ENCODE results near the gene LDLRAD4.
"Not testable (repeated sequence)": the region's sequence is repeated elsewhere in the genome, so short reads cannot be mapped to it uniquely, and the experiment has no call there.

The LDLRAD4 gene

GRCh38 chr18:13657974-13658373 lies 439.4 kb downstream of the LDLRAD4 start:
- H3K27me3 ChIP-seq (ENCODE audit: control insufficient read depth, insufficient read depth, low read length), result peaks cover 8% of the 10 kb centered on the region
- no peaks in the 10 kb centered on the region for H3K9me3 ChIP-seq (replicated peaks; ENCODE audit: low read length)
- no peaks in the 10 kb centered on the region for H3K36me3 ChIP-seq (ENCODE audit: insufficient read depth, low read length)
- H3K4me3 ChIP-seq (ENCODE audit: low read length), result no peak overlapping the region
- H3K9ac ChIP-seq (ENCODE audit: low read depth, low read length), result no peak overlapping the region
- no peaks in the 10 kb centered on the region for H3K4me1 ChIP-seq (ENCODE audit: control insufficient read depth, insufficient read depth, low read length)
- no peak overlapping the region for H3K4me2 ChIP-seq (ENCODE audit: low read length)

DNA sequence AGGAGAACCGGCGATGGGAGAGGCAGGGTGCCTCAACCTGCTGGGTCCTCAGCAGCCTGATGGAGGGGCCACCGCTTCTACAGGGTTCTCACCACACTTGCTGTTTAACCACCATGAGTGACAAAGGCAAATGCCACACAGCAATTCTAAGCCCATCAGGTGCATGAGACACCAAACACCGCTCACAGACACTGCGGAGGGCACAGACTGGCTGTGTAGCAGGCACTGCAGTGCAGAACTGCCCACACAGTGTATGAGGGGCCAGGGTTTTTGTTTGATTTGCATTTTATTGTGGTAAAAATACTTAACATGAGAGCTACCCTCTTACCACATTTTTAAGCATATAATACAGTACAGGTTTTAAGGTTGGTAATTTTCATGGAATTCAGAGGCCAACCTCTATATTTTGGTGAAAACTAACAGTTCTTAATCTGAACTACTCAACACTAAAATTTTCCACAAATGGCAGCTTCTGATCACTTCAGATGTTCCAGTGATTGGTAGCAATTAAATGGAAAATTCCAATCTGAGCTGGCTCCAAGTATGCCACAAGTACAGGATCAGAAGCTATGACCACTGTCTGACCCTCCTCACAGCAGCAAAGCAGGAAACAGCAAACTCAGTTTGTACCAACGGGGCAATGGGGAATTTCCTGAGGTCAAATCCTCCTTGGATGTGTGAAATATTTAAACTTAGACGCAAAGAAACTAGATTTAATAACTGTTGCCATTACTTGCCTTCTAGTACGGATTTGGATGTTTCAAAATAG lies 440.1 kb downstream of the LDLRAD4 start:
- H3K9ac ChIP-seq (ENCODE audit: low read depth, low read length), result no peak overlapping the region
- no peak overlapping the region for H3K4me3 ChIP-seq (ENCODE audit: low read length)
- H3K9me3 ChIP-seq (replicated peaks; ENCODE audit: low read length), result no peaks in the 10 kb centered on the region
- no peaks in the 10 kb centered on the region for H3K36me3 ChIP-seq (ENCODE audit: insufficient read depth, low read length)
- H3K27me3 ChIP-seq (ENCODE audit: control insufficient read depth, insufficient read depth, low read length), result peaks cover 7% of the 10 kb centered on the region
- no peaks in the 10 kb centered on the region for H3K4me1 ChIP-seq (ENCODE audit: control insufficient read depth, insufficient read depth, low read length)
- no peak overlapping the region for H3K4me2 ChIP-seq (ENCODE audit: low read length)

GRCh38 chr18:13660510-13660909 lies 441.9 kb downstream of the LDLRAD4 start:
- no peaks in the 10 kb centered on the region for H3K4me1 ChIP-seq (ENCODE audit: control insufficient read depth, insufficient read depth, low read length)
- no peak overlapping the region for H3K4me3 ChIP-seq (ENCODE audit: low read length)
- H3K27me3 ChIP-seq (ENCODE audit: control insufficient read depth, insufficient read depth, low read length), result no peaks in the 10 kb centered on the region
- H3K36me3 ChIP-seq (ENCODE audit: insufficient read depth, low read length), result peaks cover 9% of the 10 kb centered on the region
- no peak overlapping the region for H3K9ac ChIP-seq (ENCODE audit: low read depth, low read length)
- no peaks in the 10 kb centered on the region for H3K9me3 ChIP-seq (replicated peaks; ENCODE audit: low read length)
- H3K4me2 ChIP-seq (ENCODE audit: low read length), result no peak overlapping the region

DNA sequence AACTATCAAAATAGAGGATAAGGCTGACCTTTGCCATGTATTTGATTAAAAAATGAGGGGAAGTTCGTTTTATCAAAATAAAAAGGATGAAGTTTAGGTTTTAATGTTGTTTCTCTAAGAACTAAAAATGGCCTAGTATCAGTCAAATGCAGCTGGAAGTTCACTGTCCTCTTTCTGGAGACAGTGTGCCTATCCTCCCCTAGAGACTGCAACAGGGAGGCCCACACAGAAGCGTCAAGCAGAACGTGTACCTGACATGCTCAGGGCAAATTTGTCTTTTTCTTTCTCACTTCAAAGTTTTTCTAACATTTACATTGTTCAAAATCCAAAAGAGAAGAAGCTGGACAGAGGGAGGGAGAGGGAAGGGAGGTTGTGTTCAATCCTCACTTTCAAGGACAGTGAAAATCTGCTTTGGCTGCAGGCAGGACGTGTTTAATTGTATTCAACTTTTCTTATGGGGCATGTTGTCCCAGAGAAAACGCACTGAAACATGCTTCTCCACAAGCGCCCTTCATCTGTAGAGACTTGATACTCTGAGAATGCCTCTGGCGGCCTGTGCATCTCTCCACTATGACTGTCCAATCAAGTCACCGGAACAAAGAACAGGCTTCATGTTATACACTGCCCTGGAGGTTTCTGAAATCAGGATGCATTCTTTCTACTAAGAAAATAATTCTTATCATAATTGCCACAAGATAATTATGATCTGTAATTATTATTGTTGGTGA lies 442.7 kb downstream of the LDLRAD4 start:
- Histone ChIP-seq H3K4me1 (ENCODE audit: control insufficient read depth, insufficient read depth, low read length) (no peaks in the 10 kb centered on the region), H3K36me3 (ENCODE audit: insufficient read depth, low read length) (peaks cover 15% of the 10 kb centered on the region), H3K9me3 (replicated peaks; ENCODE audit: low read length) (no peaks in the 10 kb centered on the region), H3K27me3 (ENCODE audit: control insufficient read depth, insufficient read depth, low read length) (no peaks in the 10 kb centered on the region), H3K9ac (ENCODE audit: low read depth, low read length) (no peak overlapping the region), H3K4me3 (ENCODE audit: low read length) (no peak overlapping the region), H3K4me2 (ENCODE audit: low read length) (no peak overlapping the region)

- H3K9me3 ChIP-seq (replicated peaks; ENCODE audit: low read length), result no peaks in the 10 kb centered on the region
- H3K36me3 ChIP-seq (ENCODE audit: insufficient read depth, low read length), result peaks cover 21% of the 10 kb centered on the region
- no peak overlapping the region for H3K9ac ChIP-seq (ENCODE audit: low read depth, low read length)
- no peaks in the 10 kb centered on the region for H3K27me3 ChIP-seq (ENCODE audit: control insufficient read depth, insufficient read depth, low read length)
- H3K4me2 ChIP-seq (ENCODE audit: low read length), result no peak overlapping the region
- H3K4me3 ChIP-seq (ENCODE audit: low read length), result no peak overlapping the region
- no peaks in the 10 kb centered on the region for H3K4me1 ChIP-seq (ENCODE audit: control insufficient read depth, insufficient read depth, low read length)
Measured at GRCh38 chr18:13661779-13662256, 443.3 kb downstream of the LDLRAD4 start.

DNA sequence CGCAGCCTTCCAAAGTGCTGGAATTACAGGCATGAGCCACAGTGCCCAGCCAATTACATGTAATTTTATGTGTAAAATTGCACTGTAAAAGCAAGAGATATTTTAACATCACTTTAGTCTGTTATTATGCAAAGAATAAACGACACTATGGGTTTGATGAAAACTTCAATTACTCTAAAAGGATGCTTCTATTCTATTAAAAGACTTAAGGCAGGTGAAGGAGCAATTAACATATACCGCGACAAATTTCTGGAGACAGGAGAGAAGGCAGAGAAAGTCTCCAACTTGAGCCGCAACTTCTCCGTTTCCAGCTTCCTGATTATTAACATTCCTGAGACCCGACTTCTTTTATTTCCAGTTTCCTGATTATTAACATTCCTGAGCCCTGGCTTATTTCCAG lies 454.1 kb downstream of the LDLRAD4 start:
- no peaks in the 10 kb centered on the region for H3K9me3 ChIP-seq (replicated peaks; ENCODE audit: low read length)
- no peaks in the 10 kb centered on the region for H3K4me1 ChIP-seq (ENCODE audit: control insufficient read depth, insufficient read depth, low read length)
- H3K36me3 ChIP-seq (ENCODE audit: insufficient read depth, low read length), result no peaks in the 10 kb centered on the region
- H3K4me3 ChIP-seq (ENCODE audit: low read length), result no peak overlapping the region
- H3K9ac ChIP-seq (ENCODE audit: low read depth, low read length), result no peak overlapping the region
- H3K27me3 ChIP-seq (ENCODE audit: control insufficient read depth, insufficient read depth, low read length), result no peaks in the 10 kb centered on the region
- no peak overlapping the region for H3K4me2 ChIP-seq (ENCODE audit: low read length)

- no peak overlapping the region for H3K4me2 ChIP-seq (ENCODE audit: low read length)
- no peaks in the 10 kb centered on the region for H3K9me3 ChIP-seq (replicated peaks; ENCODE audit: low read length)
- H3K4me1 ChIP-seq (ENCODE audit: control insufficient read depth, insufficient read depth, low read length), result no peaks in the 10 kb centered on the region
- H3K4me3 ChIP-seq (ENCODE audit: low read length), result no peak overlapping the region
- H3K9ac ChIP-seq (ENCODE audit: low read depth, low read length), result no peak overlapping the region
- H3K27me3 ChIP-seq (ENCODE audit: control insufficient read depth, insufficient read depth, low read length), result no peaks in the 10 kb centered on the region
- peaks cover 8% of the 10 kb centered on the region for H3K36me3 ChIP-seq (ENCODE audit: insufficient read depth, low read length)
Measured at GRCh38 chr18:13676471-13676870, 457.9 kb downstream of the LDLRAD4 start.

DNA sequence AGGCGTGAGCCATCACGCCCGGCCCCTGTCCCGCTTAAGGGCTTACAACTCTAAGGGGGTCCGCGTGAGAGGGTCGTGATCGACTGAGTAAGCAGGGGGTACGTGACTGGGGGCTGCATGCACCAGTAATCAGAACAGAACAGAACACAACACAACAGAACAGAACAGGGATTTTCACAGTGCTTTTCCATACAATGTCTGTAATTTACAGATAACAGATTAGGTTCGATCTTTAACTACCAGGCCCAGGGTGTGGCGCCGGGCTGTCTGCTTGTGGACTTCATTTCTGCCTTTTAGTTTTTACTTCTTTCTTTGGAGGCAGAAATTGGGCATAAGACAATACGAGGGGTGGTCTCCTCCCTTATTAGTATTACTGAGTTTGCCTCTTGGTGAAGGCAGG lies 458.8 kb downstream of the LDLRAD4 start:
- H3K9me3 ChIP-seq (replicated peaks; ENCODE audit: low read length); H3K4me3 ChIP-seq (ENCODE audit: low read length); H3K4me1 ChIP-seq (ENCODE audit: control insufficient read depth, insufficient read depth, low read length); H3K4me2 ChIP-seq (ENCODE audit: low read length); H3K36me3 ChIP-seq (ENCODE audit: insufficient read depth, low read length); H3K27me3 ChIP-seq (ENCODE audit: control insufficient read depth, insufficient read depth, low read length); H3K9ac ChIP-seq (ENCODE audit: low read depth, low read length): not testable (repeated sequence)

- Histone ChIP-seq H3K9ac (ENCODE audit: low read depth, low read length) (no peak overlapping the region), H3K4me2 (ENCODE audit: low read length) (no peak overlapping the region), H3K9me3 (replicated peaks; ENCODE audit: low read length) (no peaks in the 10 kb centered on the region), H3K4me1 (ENCODE audit: control insufficient read depth, insufficient read depth, low read length) (no peaks in the 10 kb centered on the region), H3K4me3 (ENCODE audit: low read length) (no peak overlapping the region), H3K36me3 (ENCODE audit: insufficient read depth, low read length) (peaks cover 8% of the 10 kb centered on the region), H3K27me3 (ENCODE audit: control insufficient read depth, insufficient read depth, low read length) (no peaks in the 10 kb centered on the region)
Measured at GRCh38 chr18:13680612-13681011, 462.1 kb downstream of the LDLRAD4 start.

GRCh38 chr18:13681701-13682100 lies 463.1 kb downstream of the LDLRAD4 start:
- peaks cover 8% of the 10 kb centered on the region for H3K36me3 ChIP-seq (ENCODE audit: insufficient read depth, low read length)

GRCh38 chr18:13684546-13684945 lies 466.0 kb downstream of the LDLRAD4 start:
- H3K4me2 ChIP-seq (ENCODE audit: low read length), result no peak overlapping the region
- H3K4me3 ChIP-seq (ENCODE audit: low read length), result no peak overlapping the region
- no peaks in the 10 kb centered on the region for H3K27me3 ChIP-seq (ENCODE audit: control insufficient read depth, insufficient read depth, low read length)
- H3K36me3 ChIP-seq (ENCODE audit: insufficient read depth, low read length), result peaks cover 6% of the 10 kb centered on the region
- no peaks in the 10 kb centered on the region for H3K9me3 ChIP-seq (replicated peaks; ENCODE audit: low read length)
- no peak overlapping the region for H3K9ac ChIP-seq (ENCODE audit: low read depth, low read length)
- H3K4me1 ChIP-seq (ENCODE audit: control insufficient read depth, insufficient read depth, low read length), result peaks cover 3% of the 10 kb centered on the region

More at GRCh38 chr18:13681701-13682100, 463.1 kb downstream of the LDLRAD4 start:
- Histone ChIP-seq H3K4me2 (ENCODE audit: low read length) (no peak overlapping the region), H3K27me3 (ENCODE audit: control insufficient read depth, insufficient read depth, low read length) (no peaks in the 10 kb centered on the region), H3K9ac (ENCODE audit: low read depth, low read length) (no peak overlapping the region), H3K9me3 (replicated peaks; ENCODE audit: low read length) (no peaks in the 10 kb centered on the region), H3K4me3 (ENCODE audit: low read length) (no peak overlapping the region), H3K4me1 (ENCODE audit: control insufficient read depth, insufficient read depth, low read length) (peaks cover 3% of the 10 kb centered on the region)

Measured in skeletal muscle satellite cell (primary cell).